Stomach (tissue), 4 donors: ENCODE measurements around the gene CCDC68.

ENCODE experiments used
- EP300 ChIP-seq: sonication (generic); formaldehyde crosslinking; IDR thresholded peaks from one replicate; pipeline ENCODE4 v1.6.1; 2017; ENCODE audit warnings: antibody characterized with exemption
- POLR2A ChIP-seq, 4 donors: fragments of 450-650 bp; IDR thresholded peaks; one replicate each; pipeline ENCODE4 v1.6.1; 2016; ENCODE audit warnings: antibody characterized with exemption in 4 of 4, control low read depth in 2 of 4, mild to moderate bottlenecking in 1 of 4, moderate library complexity in 1 of 4
- POLR2AphosphoS5 ChIP-seq, 3 donors: sonication (generic); formaldehyde crosslinking; IDR thresholded peaks; one replicate each; pipeline ENCODE4 v1.6.1; 2016; ENCODE audit warnings: antibody characterized with exemption in 3 of 3
- TF ChIP-seq, protein P1 (sequence below), 7 experiments: fragments of 450-650 bp in 4 of 7; fragments of 200-600 bp in 3 of 7; sonication (generic) in 3 of 7; IDR thresholded peaks; one replicate each; pipeline ENCODE4 v1.5.1; 2016 to 2019; ENCODE audit warnings: antibody characterized with exemption in 7 of 7, control low read depth in 2 of 7, mild to moderate bottlenecking in 1 of 7

DNA sequence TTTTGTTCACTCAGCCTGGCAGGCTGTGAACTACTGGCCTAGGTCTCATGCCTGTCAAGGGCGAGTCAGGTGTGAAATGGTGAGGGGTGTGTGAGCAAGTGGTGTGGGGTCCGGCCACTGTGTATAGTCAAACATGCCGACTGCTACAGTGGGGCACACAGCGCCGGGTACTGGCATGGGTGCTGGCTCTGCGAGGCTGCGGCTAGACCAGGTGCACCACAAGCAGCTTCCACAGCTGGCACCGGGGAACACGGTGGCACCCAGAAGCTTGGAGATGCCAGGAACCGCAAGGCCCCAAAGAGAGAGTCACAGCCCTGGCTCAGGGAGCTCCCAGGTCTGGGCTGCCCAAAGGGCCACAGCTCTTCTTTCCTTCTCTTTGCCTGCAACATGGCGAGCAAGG lies 49.7 kb downstream of the CCDC68 start:
- TF ChIP-seq, protein P1, sequence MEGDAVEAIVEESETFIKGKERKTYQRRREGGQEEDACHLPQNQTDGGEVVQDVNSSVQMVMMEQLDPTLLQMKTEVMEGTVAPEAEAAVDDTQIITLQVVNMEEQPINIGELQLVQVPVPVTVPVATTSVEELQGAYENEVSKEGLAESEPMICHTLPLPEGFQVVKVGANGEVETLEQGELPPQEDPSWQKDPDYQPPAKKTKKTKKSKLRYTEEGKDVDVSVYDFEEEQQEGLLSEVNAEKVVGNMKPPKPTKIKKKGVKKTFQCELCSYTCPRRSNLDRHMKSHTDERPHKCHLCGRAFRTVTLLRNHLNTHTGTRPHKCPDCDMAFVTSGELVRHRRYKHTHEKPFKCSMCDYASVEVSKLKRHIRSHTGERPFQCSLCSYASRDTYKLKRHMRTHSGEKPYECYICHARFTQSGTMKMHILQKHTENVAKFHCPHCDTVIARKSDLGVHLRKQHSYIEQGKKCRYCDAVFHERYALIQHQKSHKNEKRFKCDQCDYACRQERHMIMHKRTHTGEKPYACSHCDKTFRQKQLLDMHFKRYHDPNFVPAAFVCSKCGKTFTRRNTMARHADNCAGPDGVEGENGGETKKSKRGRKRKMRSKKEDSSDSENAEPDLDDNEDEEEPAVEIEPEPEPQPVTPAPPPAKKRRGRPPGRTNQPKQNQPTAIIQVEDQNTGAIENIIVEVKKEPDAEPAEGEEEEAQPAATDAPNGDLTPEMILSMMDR (IDR thresholded peaks at IDR 0.05) = no peak
- TF ChIP-seq POLR2AphosphoS5 (IDR thresholded peaks at IDR 0.05) (no peak), POLR2A (IDR thresholded peaks at IDR 0.05) (no peak), EP300 (no peak)
